GM19468 (cell line): ENCODE results near the gene KATNA1.

Experiments
- ATAC-seq: cut with Tn5 transposase; IDR thresholded peaks from one replicate; pipeline ENCODE4 v1.9.1; 2021; ENCODE audit warnings: mild to moderate bottlenecking, moderate library complexity, moderate number of reproducible peaks; ENCODE audit not compliant: unreplicated experiment; ENCODE audit errors: extremely low read depth

The KATNA1 gene

DNA sequence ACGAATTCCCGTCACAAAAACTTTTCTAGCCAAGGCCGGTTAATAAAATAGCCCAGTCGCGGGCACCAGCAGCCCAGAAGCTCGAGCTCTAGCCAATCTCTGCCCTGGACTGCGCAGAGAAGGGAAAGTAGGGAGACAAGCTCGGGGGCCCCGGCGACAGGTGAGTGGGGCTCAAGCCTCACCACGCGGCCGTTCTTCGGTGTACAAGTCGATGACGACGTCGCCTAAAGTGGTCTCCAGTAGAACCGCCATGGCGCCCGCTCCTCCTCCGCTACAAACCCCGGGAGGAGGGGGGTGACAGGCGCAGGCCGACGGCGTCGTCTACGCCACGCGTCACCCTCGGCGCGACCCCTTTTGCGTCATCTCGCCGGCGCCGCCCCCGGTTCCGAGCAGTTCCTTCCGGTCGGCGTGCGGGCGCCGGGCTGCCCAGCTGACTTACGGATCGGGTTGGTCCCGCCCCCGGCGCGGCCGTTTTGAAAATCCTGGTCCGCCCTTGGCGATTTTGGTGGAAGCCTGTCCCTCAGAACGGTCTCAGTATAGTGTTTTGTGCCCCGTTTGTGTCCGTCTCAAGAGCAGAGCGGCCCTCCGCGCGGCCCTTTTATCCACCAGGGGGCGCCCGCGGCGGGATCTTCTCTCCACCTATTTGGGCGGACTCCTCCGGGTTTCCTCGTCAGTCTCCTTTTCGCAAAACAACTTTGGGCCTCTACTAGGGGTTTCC lies 102.6 kb downstream of the KATNA1 start, which contains the start of gene PPIL4:
PPIL4 (minus strand) TSS at position 290 of the 718 bp plus-strand sequence; CDS start at position 252, 38 bp downstream.
- peak; percentile 69 for ATAC-seq

DNA sequence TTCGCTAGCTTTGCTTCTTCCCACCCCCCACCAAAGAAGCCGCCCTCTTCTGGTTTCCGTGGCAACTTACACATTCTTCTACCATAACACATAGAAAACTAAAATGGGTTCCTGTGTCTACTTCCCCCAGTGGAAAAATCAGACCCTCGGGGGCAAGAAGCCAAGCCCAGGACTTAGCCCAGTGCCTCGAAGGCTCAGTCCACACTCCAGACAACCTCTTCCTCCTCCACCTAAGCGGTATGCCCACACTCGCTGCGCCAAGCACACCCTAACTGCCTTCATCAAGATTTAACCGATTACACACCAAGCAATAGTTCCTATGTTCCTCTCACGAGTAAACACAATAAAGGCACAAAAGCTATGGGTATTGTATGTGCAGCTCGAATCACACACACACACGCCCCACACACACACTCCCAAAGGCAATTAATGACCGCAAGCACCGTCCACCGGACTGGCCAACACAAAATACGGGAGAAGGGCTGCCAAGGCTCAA lies 103.2 kb downstream of the KATNA1 start:
- no peak for ATAC-seq
